ENCODE measurements around the gene TIMP4. TPM values are rescaled to one million over a fixed set of nuclear protein-coding genes. Genes with fewer than 3 reads are reported as not detected.

The TIMP4 gene
- total and polyA plus RNA-seq, 5 donors from 2014 or later: not detected

- H3K27ac Mint-ChIP-seq: no peak overlapping the region
- no peaks in the 10 kb centered on the region for H3K36me3 Mint-ChIP-seq
- no peak overlapping the region for H3K27ac ChIP-seq (ENCODE audit: insufficient read depth, low read length, poor library complexity, severe bottlenecking)
- ATAC-seq (ENCODE audit: low read depth in 2 of 2) (no peak), DNase-seq (no peak)
- no peaks in the 10 kb centered on the region for H3K4me1 ChIP-seq (ENCODE audit: control insufficient read depth, insufficient read depth, low read length, poor library complexity, severe bottlenecking)
- H3K27me3 ChIP-seq (ENCODE audit: control insufficient read depth, insufficient read depth, low read length): no peaks in the 10 kb centered on the region
- no peaks in the 10 kb centered on the region for H3K9me3 Mint-ChIP-seq
- H3K4me1 Mint-ChIP-seq: peaks cover 0 to 6% (median 3%) of the 10 kb centered on the region in 4 donors
- H3K36me3 ChIP-seq (ENCODE audit: control insufficient read depth, insufficient read depth, low read length): no peaks in the 10 kb centered on the region
- H3K4me3 Mint-ChIP-seq: no peak overlapping the region
- no peak overlapping the region for H3K4me3 ChIP-seq (ENCODE audit: low read depth, low read length)
- no peaks in the 10 kb centered on the region for H3K27me3 Mint-ChIP-seq
- no peaks in the 10 kb centered on the region for H3K9me3 ChIP-seq (ENCODE audit: control insufficient read depth in 2 of 2, low read length in 2 of 2)
Measured at GRCh38 chr3:12188681-12189287, 30.1 kb upstream of the TIMP4 start.

- no peak for DNase-seq
Measured at GRCh38 chr3:12188328-12188648, 29.6 kb upstream of the TIMP4 start.

DNA sequence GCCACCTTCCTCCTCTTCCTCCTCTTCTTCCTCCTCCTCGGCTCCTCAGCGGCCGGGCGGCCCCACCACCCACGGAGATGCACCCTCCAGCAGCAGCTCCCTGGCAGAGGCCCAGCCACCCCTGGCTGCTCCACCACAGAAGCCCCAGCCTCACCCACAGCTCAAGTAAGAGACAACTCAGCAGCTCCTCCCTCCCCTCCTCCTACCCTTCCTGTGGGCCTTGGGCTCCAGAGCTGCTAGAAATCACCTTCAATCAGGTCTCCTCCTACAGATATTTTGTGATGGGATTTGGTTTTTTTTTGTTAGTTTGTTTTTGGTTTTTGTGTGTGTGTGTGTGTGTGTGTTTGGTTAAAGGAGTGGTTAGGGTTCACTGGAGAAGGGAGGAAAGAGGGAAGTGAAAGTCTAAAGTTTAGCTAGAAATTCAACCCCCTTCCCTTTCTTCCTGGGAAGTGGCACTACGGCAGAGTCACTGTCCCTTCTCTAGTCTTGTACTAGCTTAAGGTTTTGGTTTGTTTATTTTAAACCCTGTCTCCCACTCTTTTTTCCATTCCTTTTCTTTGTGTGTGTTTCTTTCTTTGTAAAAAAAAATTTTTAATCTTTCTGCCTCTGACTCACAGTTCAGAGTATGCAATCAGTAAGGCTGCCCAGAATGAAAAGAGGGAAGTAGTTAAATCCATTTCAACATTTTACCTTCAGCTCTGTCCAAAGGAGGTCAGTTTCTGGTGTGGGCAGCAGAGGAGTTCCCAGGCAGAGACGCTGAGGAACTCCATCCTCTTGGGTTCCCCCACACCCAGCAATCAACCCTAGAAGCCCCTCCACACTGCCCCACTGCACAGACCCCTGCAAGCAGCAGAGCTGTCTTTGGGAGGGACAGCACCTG, 29.0 kb upstream of the TIMP4 start:
- Histone ChIP-seq H3K4me1 (ENCODE audit: control insufficient read depth, insufficient read depth, low read length, poor library complexity, severe bottlenecking) (no peaks in the 10 kb centered on the region), H3K27ac (ENCODE audit: insufficient read depth, low read length, poor library complexity, severe bottlenecking) (no peak overlapping the region), H3K4me3 (ENCODE audit: low read depth, low read length) (no peak overlapping the region), H3K9me3 (ENCODE audit: control insufficient read depth in 2 of 2, low read length in 2 of 2) (no peaks in the 10 kb centered on the region), H3K27me3 (ENCODE audit: control insufficient read depth, insufficient read depth, low read length) (no peaks in the 10 kb centered on the region), H3K36me3 (ENCODE audit: control insufficient read depth, insufficient read depth, low read length) (no peaks in the 10 kb centered on the region)
- peak; percentile 44 to 60 for ATAC-seq (ENCODE audit: low read depth in 2 of 2)
- Mint-ChIP-seq H3K9me3 (no peaks in the 10 kb centered on the region), H3K4me1 (peaks cover 0 to 6% (median 3%) of the 10 kb centered on the region in 4 donors), H3K36me3 (no peaks in the 10 kb centered on the region), H3K4me3 (no peak overlapping the region), H3K27me3 (no peaks in the 10 kb centered on the region), H3K27ac (peak overlapping the region in 2 of 3 donors; percentile 27 to 59)
- peak in 1 of 3 donors; percentile 26 for DNase-seq

More at GRCh38 chr3:12188328-12188648, 29.6 kb upstream of the TIMP4 start:
- Mint-ChIP-seq H3K36me3 (no peaks in the 10 kb centered on the region), H3K27ac (no peak overlapping the region), H3K4me1 (peaks cover 0 to 6% (median 3%) of the 10 kb centered on the region in 4 donors), H3K4me3 (no peak overlapping the region), H3K9me3 (no peaks in the 10 kb centered on the region), H3K27me3 (no peaks in the 10 kb centered on the region)
- no peaks in the 10 kb centered on the region for H3K36me3 ChIP-seq (ENCODE audit: control insufficient read depth, insufficient read depth, low read length)
- H3K9me3 ChIP-seq (ENCODE audit: control insufficient read depth in 2 of 2, low read length in 2 of 2): no peaks in the 10 kb centered on the region
- no peak overlapping the region for H3K4me3 ChIP-seq (ENCODE audit: low read depth, low read length)
- no peak for ATAC-seq (ENCODE audit: low read depth in 2 of 2)
- H3K27me3 ChIP-seq (ENCODE audit: control insufficient read depth, insufficient read depth, low read length): no peaks in the 10 kb centered on the region
- no peaks in the 10 kb centered on the region for H3K4me1 ChIP-seq (ENCODE audit: control insufficient read depth, insufficient read depth, low read length, poor library complexity, severe bottlenecking)
- H3K27ac ChIP-seq (ENCODE audit: insufficient read depth, low read length, poor library complexity, severe bottlenecking): no peak overlapping the region

GRCh38 chr3:12186515-12187286, 28.0 kb upstream of the TIMP4 start:
- Histone ChIP-seq H3K27me3 (ENCODE audit: control insufficient read depth, insufficient read depth, low read length) (no peaks in the 10 kb centered on the region), H3K36me3 (ENCODE audit: control insufficient read depth, insufficient read depth, low read length) (no peaks in the 10 kb centered on the region), H3K27ac (ENCODE audit: insufficient read depth, low read length, poor library complexity, severe bottlenecking) (no peak overlapping the region), H3K4me3 (ENCODE audit: low read depth, low read length) (no peak overlapping the region), H3K4me1 (ENCODE audit: control insufficient read depth, insufficient read depth, low read length, poor library complexity, severe bottlenecking) (no peaks in the 10 kb centered on the region), H3K9me3 (ENCODE audit: control insufficient read depth in 2 of 2, low read length in 2 of 2) (no peaks in the 10 kb centered on the region)
- Mint-ChIP-seq H3K9me3 (no peaks in the 10 kb centered on the region), H3K27me3 (no peaks in the 10 kb centered on the region), H3K4me1 (peaks cover 0 to 6% (median 3%) of the 10 kb centered on the region in 4 donors), H3K27ac (no peak overlapping the region), H3K36me3 (no peaks in the 10 kb centered on the region), H3K4me3 (no peak overlapping the region)
- DNase-seq: no peak
- ATAC-seq (ENCODE audit: low read depth in 2 of 2): no peak

DNA sequence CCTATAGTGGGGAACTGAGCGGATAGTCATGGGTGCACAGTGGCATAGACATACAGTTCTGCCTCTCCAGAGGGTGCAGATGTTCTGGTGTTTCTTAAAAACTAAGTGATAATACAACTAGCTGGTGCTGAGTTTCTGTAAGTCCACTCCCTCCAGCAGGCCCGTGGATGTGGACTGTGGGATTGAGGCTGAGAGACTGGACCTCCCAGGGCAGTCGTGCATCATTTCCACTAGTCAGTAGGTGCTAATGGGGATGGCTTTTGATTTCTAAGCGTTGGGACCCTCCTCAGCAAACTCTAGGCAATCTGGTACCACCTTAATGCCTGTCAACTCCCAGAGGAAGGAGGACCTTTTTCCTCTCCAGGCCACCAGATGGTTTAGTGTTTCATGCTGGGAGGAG, 27.3 kb upstream of the TIMP4 start:
- H3K27me3 Mint-ChIP-seq: no peaks in the 10 kb centered on the region
- H3K27ac ChIP-seq (ENCODE audit: insufficient read depth, low read length, poor library complexity, severe bottlenecking): no peak overlapping the region

GRCh38 chr3:12185172-12185710, 26.5 kb upstream of the TIMP4 start:
- no peaks in the 10 kb centered on the region for H3K36me3 Mint-ChIP-seq
- Histone ChIP-seq H3K27me3 (ENCODE audit: control insufficient read depth, insufficient read depth, low read length) (no peaks in the 10 kb centered on the region), H3K36me3 (ENCODE audit: control insufficient read depth, insufficient read depth, low read length) (no peaks in the 10 kb centered on the region), H3K4me1 (ENCODE audit: control insufficient read depth, insufficient read depth, low read length, poor library complexity, severe bottlenecking) (no peaks in the 10 kb centered on the region), H3K4me3 (ENCODE audit: low read depth, low read length) (no peak overlapping the region), H3K9me3 (ENCODE audit: control insufficient read depth in 2 of 2, low read length in 2 of 2) (no peaks in the 10 kb centered on the region), H3K27ac (ENCODE audit: insufficient read depth, low read length, poor library complexity, severe bottlenecking) (no peak overlapping the region)
- no peak for ATAC-seq (ENCODE audit: low read depth in 2 of 2)
- H3K4me3 Mint-ChIP-seq: no peak overlapping the region
- H3K4me1 Mint-ChIP-seq: peaks cover 0 to 6% (median 3%) of the 10 kb centered on the region in 4 donors
- H3K27ac Mint-ChIP-seq: no peak overlapping the region
- H3K9me3 Mint-ChIP-seq: no peaks in the 10 kb centered on the region
- DNase-seq: no peak
- H3K27me3 Mint-ChIP-seq: peaks cover 4% of the 10 kb centered on the region

More for the DNA sequence above, 27.3 kb upstream of the TIMP4 start:
- Histone ChIP-seq H3K4me3 (ENCODE audit: low read depth, low read length) (no peak overlapping the region), H3K27me3 (ENCODE audit: control insufficient read depth, insufficient read depth, low read length) (no peaks in the 10 kb centered on the region), H3K36me3 (ENCODE audit: control insufficient read depth, insufficient read depth, low read length) (no peaks in the 10 kb centered on the region), H3K4me1 (ENCODE audit: control insufficient read depth, insufficient read depth, low read length, poor library complexity, severe bottlenecking) (no peaks in the 10 kb centered on the region), H3K9me3 (ENCODE audit: control insufficient read depth in 2 of 2, low read length in 2 of 2) (no peaks in the 10 kb centered on the region)
- H3K36me3 Mint-ChIP-seq: no peaks in the 10 kb centered on the region
- ATAC-seq (ENCODE audit: low read depth in 2 of 2): no peak
- H3K27ac Mint-ChIP-seq: no peak overlapping the region
- H3K4me3 Mint-ChIP-seq: no peak overlapping the region
- DNase-seq: no peak
- no peaks in the 10 kb centered on the region for H3K9me3 Mint-ChIP-seq
- peaks cover 0 to 6% (median 3%) of the 10 kb centered on the region in 4 donors for H3K4me1 Mint-ChIP-seq

DNA sequence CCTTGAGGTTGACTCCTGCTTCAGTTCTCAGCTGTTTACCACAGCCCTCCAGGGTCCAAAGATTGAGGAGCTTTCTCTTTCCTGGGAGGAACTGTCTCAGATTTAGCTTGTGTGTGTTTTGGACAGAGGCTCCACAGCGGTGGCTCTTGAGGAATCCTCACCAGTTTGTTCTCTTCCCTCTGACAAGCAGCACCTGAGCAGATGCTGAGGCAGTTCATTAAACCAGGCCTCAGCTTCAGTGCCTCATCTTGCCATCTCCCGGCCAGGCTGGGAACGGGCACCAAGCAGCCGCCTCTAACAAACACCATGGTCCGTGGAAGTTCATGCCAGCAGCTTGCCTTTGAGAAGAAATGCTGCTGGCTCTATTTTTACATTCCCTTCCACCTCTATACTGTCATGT, 25.8 kb upstream of the TIMP4 start:
- Mint-ChIP-seq H3K27me3 (peaks cover 4% of the 10 kb centered on the region), H3K36me3 (no peaks in the 10 kb centered on the region), H3K27ac (no peak overlapping the region), H3K9me3 (no peaks in the 10 kb centered on the region), H3K4me1 (peaks cover 0 to 6% (median 3%) of the 10 kb centered on the region in 4 donors), H3K4me3 (no peak overlapping the region)
- H3K9me3 ChIP-seq (ENCODE audit: control insufficient read depth in 2 of 2, low read length in 2 of 2): no peaks in the 10 kb centered on the region
- ATAC-seq (ENCODE audit: low read depth in 2 of 2) (no peak), DNase-seq (no peak)
- no peak overlapping the region for H3K4me3 ChIP-seq (ENCODE audit: low read depth, low read length)
- no peaks in the 10 kb centered on the region for H3K27me3 ChIP-seq (ENCODE audit: control insufficient read depth, insufficient read depth, low read length)
- no peaks in the 10 kb centered on the region for H3K36me3 ChIP-seq (ENCODE audit: control insufficient read depth, insufficient read depth, low read length)
- no peaks in the 10 kb centered on the region for H3K4me1 ChIP-seq (ENCODE audit: control insufficient read depth, insufficient read depth, low read length, poor library complexity, severe bottlenecking)
- H3K27ac ChIP-seq (ENCODE audit: insufficient read depth, low read length, poor library complexity, severe bottlenecking): no peak overlapping the region
